Body of pancreas (tissue), 4 donors: Measurements from ENCODE around the gene TMEM134. TPM values are rescaled to one million over a fixed set of nuclear protein-coding genes. Genes with fewer than 3 reads are reported as not detected.
A peak's percentile ranks its signal among the peaks of the same experiment; 100 is the strongest.

ENCODE experiments used
- ATAC-seq: fragments of 150-250 bp; one replicate; pipeline ENCODE4 v1.9.1; 2016
- DNase-seq, 4 donors: peaks; one replicate each; pipeline ENCODE4 v3.0.0-alpha.2; 2019
- H3K27ac ChIP-seq, 4 donors: fragments of 200-600 bp; sonication (generic); 1 replicate in 3 of 4; 2 replicates in 1 of 4; pipeline versions ENCODE4 v1.5.1 to v1.6.1; 2016 to 2019; ENCODE audit warnings: mild to moderate bottlenecking in 1 of 4, mixed read lengths in 1 of 4, moderate library complexity in 1 of 4
- H3K27me3 ChIP-seq, 2 donors: fragments of 200-600 bp; sonication (generic); one replicate each; pipeline ENCODE4 v1.6.0; 2016; ENCODE audit warnings: mild to moderate bottlenecking in 1 of 2
- H3K36me3 ChIP-seq, 2 donors: fragments of 200-600 bp; sonication (generic); replicated peaks in 1 of 2; 2 replicates each; pipeline ENCODE4 v1.5.1; 2016; ENCODE audit warnings: low read depth in 2 of 2; ENCODE audit not compliant: insufficient read depth in 1 of 2
- H3K4me1 ChIP-seq: fragments of 200-600 bp; sonication (generic); one replicate; pipeline ENCODE4 v1.6.0; 2016
- H3K4me3 ChIP-seq, 2 donors: fragments of 200-600 bp; sonication (generic); 1 replicate in 1 of 2; 2 replicates in 1 of 2; pipeline ENCODE4 v1.5.1; 2016 to 2019
- H3K9me3 ChIP-seq, 3 donors: fragments of 200-600 bp; sonication (generic); 1 replicate in 2 of 3; 2 replicates in 1 of 3; pipeline ENCODE4 v1.5.1; 2016
- POLR2A ChIP-seq, 3 donors: fragments of 450-650 bp; IDR thresholded peaks; one replicate each; pipeline ENCODE4 v1.6.1; 2016; ENCODE audit warnings: antibody characterized with exemption in 3 of 3, mild to moderate bottlenecking in 2 of 3
- WGBS, 2 donors: methylation state at CpG; one replicate each; pipeline ENCODE4 v1.1.5; 2017; 5-methylcytosine and 5-hydroxymethylcytosine counted together
- intact Hi-C: fragments of 100-400 bp; cut with DNase I; formaldehyde crosslinking; loops from one replicate; pipeline ENCODE4 v1.15.1; 2023
- total RNA-seq, 2 donors: library from RNA; depleted of rRNA; stranded (reverse); fragments of >200 nt; gene quantifications; one replicate each; pipeline ENCODE4 v1.1.0, GENCODE V29; 2016
- TF ChIP-seq, protein P1 (sequence below), 7 experiments: fragments of 450-650 bp in 4 of 7; fragments of 200-600 bp in 3 of 7; sonication (generic) in 3 of 7; IDR thresholded peaks; one replicate each; pipeline ENCODE4 v1.5.1; 2016 to 2019; ENCODE audit warnings: antibody characterized with exemption in 7 of 7

The TMEM134 gene
- total RNA-seq, 2 donors from 2014 or later = 69.5 to 118 TPM

DNA sequence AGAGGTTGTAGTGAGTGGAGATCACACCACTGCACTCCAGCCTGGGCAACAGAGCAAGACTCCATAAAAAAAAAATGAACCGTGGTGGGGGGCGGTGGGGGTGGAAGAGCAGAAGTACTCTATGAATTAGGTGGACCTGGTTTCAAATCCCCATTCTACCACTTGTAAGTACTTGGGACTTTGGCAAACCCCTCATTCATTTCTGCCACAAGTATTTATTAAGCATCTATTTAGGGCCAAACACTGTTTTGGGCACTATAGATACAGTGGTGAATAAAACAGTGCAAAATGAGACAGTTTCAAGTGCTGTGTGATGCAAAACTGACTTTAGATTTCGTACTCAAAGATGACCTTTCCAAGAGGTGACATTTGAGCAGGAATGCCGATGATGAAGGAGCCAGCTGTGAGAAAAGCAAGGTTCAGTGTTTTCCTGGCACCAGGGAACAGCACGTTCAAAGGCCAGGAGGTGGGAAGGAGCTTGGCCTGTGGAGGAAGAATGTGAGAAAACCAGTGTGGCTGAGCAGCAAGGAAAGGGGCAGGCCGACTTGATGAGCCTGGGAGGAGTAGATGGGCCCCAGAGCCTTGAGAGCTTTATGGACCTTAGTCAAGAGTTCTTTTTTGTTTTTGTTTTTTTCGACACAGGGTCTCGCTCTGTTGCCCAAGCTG is 1.4 kb upstream of the TMEM134 start:
- DNase-seq (no peak), ATAC-seq (no peak)
- no peaks in the 10 kb centered on the region for H3K36me3 ChIP-seq
- intact Hi-C loops = no loop called here
- no peak overlapping the region for H3K4me3 ChIP-seq
- no peaks in the 10 kb centered on the region for H3K9me3 ChIP-seq
- 82 to 85% methylated on average over 8 of the region's 8 CpGs for WGBS, 2 donors
- no peak for TF ChIP-seq POLR2A (IDR thresholded peaks at IDR 0.05)
- TF ChIP-seq, protein P1, sequence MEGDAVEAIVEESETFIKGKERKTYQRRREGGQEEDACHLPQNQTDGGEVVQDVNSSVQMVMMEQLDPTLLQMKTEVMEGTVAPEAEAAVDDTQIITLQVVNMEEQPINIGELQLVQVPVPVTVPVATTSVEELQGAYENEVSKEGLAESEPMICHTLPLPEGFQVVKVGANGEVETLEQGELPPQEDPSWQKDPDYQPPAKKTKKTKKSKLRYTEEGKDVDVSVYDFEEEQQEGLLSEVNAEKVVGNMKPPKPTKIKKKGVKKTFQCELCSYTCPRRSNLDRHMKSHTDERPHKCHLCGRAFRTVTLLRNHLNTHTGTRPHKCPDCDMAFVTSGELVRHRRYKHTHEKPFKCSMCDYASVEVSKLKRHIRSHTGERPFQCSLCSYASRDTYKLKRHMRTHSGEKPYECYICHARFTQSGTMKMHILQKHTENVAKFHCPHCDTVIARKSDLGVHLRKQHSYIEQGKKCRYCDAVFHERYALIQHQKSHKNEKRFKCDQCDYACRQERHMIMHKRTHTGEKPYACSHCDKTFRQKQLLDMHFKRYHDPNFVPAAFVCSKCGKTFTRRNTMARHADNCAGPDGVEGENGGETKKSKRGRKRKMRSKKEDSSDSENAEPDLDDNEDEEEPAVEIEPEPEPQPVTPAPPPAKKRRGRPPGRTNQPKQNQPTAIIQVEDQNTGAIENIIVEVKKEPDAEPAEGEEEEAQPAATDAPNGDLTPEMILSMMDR (IDR thresholded peaks at IDR 0.05) = no peak
- peaks cover 37% of the 10 kb centered on the region for H3K4me1 ChIP-seq
- H3K27ac ChIP-seq = no peak overlapping the region
- H3K27me3 ChIP-seq = no peaks in the 10 kb centered on the region

DNA sequence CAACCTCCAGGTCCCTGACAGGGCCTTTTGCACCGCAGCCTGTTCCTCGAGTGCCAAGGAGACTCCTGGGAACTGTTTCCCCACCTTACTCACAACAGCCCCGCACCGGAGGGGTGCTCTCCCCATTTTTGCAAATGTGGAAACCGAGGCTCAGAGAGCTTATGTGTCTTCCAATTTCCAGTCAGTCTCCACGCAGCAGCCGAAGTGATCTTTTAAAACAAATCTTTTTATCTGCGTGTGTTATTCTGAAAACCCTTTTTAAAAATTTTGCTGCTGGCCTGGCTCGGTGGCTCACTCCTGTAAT is 409 bp upstream of the TMEM134 start:
- DNase-seq (no peak), ATAC-seq (no peak)
- H3K27me3 ChIP-seq = no peaks in the 10 kb centered on the region
- TF ChIP-seq POLR2A (IDR thresholded peaks at IDR 0.05) = no peak
- TF ChIP-seq, protein P1 (IDR thresholded peaks at IDR 0.05) = no peak
- no peaks in the 10 kb centered on the region for H3K36me3 ChIP-seq
- peak overlapping the region in 1 of 2 donors; percentile 8 for H3K4me3 ChIP-seq
- peak overlapping the region; percentile 57 to 93 (median 84) for H3K27ac ChIP-seq
- no peaks in the 10 kb centered on the region for H3K9me3 ChIP-seq
- H3K4me1 ChIP-seq = peaks cover 44% of the 10 kb centered on the region
- intact Hi-C loops = no loop called here
- 8 to 10% methylated on average over 7 to 9 of the region's 9 CpGs for WGBS, 2 donors

DNA sequence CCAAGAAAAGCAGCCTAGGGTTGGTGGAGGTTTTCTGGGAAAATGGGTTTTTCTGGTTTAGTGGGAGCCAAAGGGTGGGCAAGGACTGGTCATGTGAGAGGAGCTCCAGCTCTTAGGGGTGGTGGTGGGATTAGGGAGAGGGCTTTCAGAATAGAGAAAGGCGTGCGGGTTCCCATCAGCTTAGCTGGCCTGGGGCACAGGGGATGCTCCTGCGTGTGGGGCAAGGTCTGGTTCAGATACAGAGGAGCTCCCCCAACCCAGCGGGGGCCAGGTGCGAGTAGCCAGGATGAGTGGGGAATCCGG is 644 bp downstream of the TMEM134 start:
- H3K4me1 ChIP-seq = peaks cover 54% of the 10 kb centered on the region
- H3K27me3 ChIP-seq = no peaks in the 10 kb centered on the region
- no peaks in the 10 kb centered on the region for H3K9me3 ChIP-seq
- peak; percentile 1 for ATAC-seq
- H3K4me3 ChIP-seq = peak overlapping the region; percentile 85 to 89
- no peak for DNase-seq
- no peaks in the 10 kb centered on the region for H3K36me3 ChIP-seq
- 1% methylated on average over 6 of the region's 6 CpGs; no CpG with 5 or more reads in 1 of the 2 donors for WGBS, 2 donors
- H3K27ac ChIP-seq = peak overlapping the region; percentile 82 to 93 (median 87)
- intact Hi-C loops = no loop called here
- TF ChIP-seq, protein P1 (IDR thresholded peaks at IDR 0.05) = no peak
- TF ChIP-seq POLR2A (IDR thresholded peaks at IDR 0.05) = no peak

DNA sequence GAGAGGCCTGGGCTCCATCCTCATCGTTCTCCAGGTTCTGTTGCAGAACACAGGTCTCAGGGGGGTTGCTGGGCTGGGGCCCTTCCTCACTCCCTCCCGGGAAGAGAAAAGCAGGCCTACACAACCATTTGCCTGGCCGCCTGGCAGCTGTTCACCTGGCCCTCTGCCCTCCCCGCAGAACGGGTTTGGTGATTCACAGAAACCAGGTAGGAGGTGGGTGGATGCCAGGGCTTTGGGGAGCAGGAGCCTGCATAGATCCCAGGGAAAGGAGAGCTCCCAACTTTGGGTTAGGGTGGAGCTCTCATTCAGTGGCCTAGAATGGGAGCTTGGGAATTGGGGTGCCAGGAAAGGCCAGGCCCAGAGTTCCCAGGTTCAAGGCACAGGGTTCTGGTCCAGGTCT is 995 bp downstream of the TMEM134 start:
- peak; percentile 59 to 73 (median 72) for TF ChIP-seq POLR2A (IDR thresholded peaks at IDR 0.05)
- TF ChIP-seq, protein P1 (IDR thresholded peaks at IDR 0.05) = no peak
- Histone ChIP-seq H3K27ac (peak overlapping the region; percentile 82 to 93 (median 87)), H3K27me3 (no peaks in the 10 kb centered on the region), H3K9me3 (no peaks in the 10 kb centered on the region), H3K36me3 (no peaks in the 10 kb centered on the region), H3K4me3 (peak overlapping the region; percentile 85 to 89), H3K4me1 (peaks cover 57% of the 10 kb centered on the region)
- intact Hi-C loops = no loop called here
- ATAC-seq = peak; percentile 69
- WGBS, 2 donors = 9 to 12% methylated on average over 5 of the region's 5 CpGs
- peak; percentile 94 to 98 (median 96) for DNase-seq
